ENCODE measurements around the gene KLF6.

The KLF6 gene

DNA sequence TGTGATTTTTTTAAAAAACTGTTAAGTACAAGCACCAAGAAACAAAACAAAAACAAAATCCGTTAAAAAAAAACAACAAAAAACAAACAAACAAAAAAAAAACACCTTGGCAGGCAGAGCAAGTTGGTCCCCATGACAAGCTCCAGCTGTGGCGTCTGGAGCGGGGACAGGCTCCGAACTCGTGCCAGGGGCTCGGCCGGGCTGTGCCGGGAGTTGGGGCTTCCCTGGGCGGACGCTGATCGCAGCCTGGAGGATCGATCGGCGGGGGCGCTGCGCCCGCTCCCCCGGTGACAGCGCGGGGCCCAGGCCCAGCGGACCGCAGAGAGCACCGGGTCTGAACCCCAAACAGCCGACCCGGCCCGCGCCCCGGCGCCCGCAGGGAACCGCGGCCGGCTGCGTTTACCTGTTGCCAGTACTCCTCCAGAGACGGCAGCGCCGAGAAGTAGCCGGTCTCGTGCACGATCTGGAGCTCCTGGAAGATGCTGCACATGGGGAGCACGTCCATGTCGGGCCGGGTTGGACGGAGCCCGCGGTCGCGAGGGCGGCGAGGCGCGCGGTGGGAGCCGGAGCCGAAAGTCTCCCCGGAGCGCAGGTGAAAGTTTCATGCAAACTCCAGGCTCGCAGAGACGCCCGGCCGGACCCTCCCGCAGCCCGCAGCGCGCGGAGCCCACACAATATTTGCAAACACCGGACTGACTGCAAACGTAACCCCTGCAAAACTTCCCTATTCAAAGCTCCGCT, at the start of gene KLF6:
KLF6 (minus strand) TSS at position 700 of the 741 bp plus-strand sequence; CDS start at position 505, 195 bp downstream.
- H3K9me3 Mint-ChIP-seq = peaks cover 2% of the 10 kb centered on the region
- H3K27me3 Mint-ChIP-seq = no peaks in the 10 kb centered on the region
- H3K4me1 Mint-ChIP-seq (ENCODE audit: low read depth) = peaks cover 46% of the 10 kb centered on the region
- peaks cover 48% of the 10 kb centered on the region for H3K36me3 Mint-ChIP-seq (ENCODE audit: low read depth)
- H3K27ac Mint-ChIP-seq = peak within 1 kb of the TSS; percentile 98
- peak within 1 kb of the TSS; percentile 95 for H3K4me3 Mint-ChIP-seq

DNA sequence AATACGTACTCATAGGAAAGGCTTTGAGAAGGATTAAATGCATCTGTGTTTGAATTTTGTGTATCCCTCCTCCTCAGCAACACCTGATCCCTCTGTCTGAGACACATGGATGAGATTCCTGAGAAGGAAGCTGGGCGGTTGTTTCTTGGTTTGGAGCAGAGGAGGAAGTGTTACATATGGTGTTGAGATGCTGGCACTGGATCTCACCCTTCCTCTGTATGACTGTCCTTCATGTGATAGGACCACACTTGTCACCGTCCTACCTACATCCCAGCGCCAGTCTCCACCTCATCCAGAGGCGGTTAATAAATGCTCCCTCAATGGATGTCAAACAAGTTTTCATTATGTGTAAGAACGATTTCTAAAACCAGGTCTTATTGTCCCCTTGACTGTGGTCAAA, 49.4 kb upstream of the KLF6 start:
- no peaks in the 10 kb centered on the region for H3K27me3 Mint-ChIP-seq
- H3K27ac Mint-ChIP-seq = no peak overlapping the region
- H3K4me3 Mint-ChIP-seq = no peak overlapping the region
- peaks cover 67% of the 10 kb centered on the region for H3K4me1 Mint-ChIP-seq (ENCODE audit: low read depth)
- H3K36me3 Mint-ChIP-seq (ENCODE audit: low read depth) = no peaks in the 10 kb centered on the region
- no peaks in the 10 kb centered on the region for H3K9me3 Mint-ChIP-seq

DNA sequence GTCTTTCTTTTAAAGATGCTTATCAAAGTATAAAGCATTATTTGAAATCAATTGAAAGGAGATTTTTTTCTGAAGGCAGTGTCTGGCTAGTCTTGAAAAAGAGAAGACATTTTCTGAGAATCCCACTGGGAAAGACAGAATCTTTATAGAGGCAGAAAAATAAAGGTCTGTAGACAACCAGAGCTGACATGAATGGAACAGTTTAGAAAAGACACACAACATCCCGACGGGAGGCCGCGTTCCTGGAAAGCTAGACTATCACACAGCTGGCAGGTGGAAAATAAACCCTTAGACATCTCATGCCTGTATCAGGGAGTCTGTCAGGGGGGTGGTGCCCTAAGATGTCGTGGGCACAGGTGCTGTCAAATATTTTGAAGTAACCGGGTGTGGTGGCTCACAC, 48.0 kb upstream of the KLF6 start:
- no peaks in the 10 kb centered on the region for H3K36me3 Mint-ChIP-seq (ENCODE audit: low read depth)
- H3K9me3 Mint-ChIP-seq = peaks cover 2% of the 10 kb centered on the region
- no peak overlapping the region for H3K4me3 Mint-ChIP-seq
- no peaks in the 10 kb centered on the region for H3K27me3 Mint-ChIP-seq
- H3K4me1 Mint-ChIP-seq (ENCODE audit: low read depth) = peaks cover 78% of the 10 kb centered on the region
- no peak overlapping the region for H3K27ac Mint-ChIP-seq

- Mint-ChIP-seq H3K4me3 (no peak overlapping the region), H3K9me3 (peaks cover 8% of the 10 kb centered on the region), H3K27ac (no peak overlapping the region), H3K4me1 (ENCODE audit: low read depth) (peaks cover 78% of the 10 kb centered on the region), H3K27me3 (no peaks in the 10 kb centered on the region), H3K36me3 (ENCODE audit: low read depth) (no peaks in the 10 kb centered on the region)
These were observed 47.2 kb upstream of the KLF6 start for GRCh38 chr10:3832022-3832786.

DNA sequence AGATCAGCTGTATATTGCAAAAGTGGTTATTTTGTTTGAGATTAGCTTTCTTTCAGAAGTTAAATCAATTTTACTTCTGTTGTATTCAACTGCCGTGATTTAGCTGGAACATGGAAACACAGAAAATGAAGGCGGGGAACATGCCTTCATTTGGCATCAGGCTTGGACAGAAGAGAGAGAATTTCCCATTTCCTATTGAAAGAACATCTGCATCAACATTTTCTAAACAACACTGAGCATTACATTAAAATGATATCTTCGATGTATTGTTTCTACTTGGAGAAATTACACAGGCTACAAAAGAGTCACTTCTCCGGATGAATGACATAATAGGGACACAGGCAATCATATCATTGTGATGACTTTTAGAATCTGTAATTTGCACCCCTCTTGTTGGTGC, 46.6 kb upstream of the KLF6 start:
- peaks cover 72% of the 10 kb centered on the region for H3K4me1 Mint-ChIP-seq (ENCODE audit: low read depth)
- H3K36me3 Mint-ChIP-seq (ENCODE audit: low read depth) = no peaks in the 10 kb centered on the region
- no peaks in the 10 kb centered on the region for H3K27me3 Mint-ChIP-seq
- no peak overlapping the region for H3K27ac Mint-ChIP-seq
- no peak overlapping the region for H3K4me3 Mint-ChIP-seq
- peaks cover 8% of the 10 kb centered on the region for H3K9me3 Mint-ChIP-seq

- peaks cover 8% of the 10 kb centered on the region for H3K9me3 Mint-ChIP-seq
- H3K27ac Mint-ChIP-seq = no peak overlapping the region
- peaks cover 66% of the 10 kb centered on the region for H3K4me1 Mint-ChIP-seq (ENCODE audit: low read depth)
- H3K36me3 Mint-ChIP-seq (ENCODE audit: low read depth) = no peaks in the 10 kb centered on the region
- H3K4me3 Mint-ChIP-seq = no peak overlapping the region
- no peaks in the 10 kb centered on the region for H3K27me3 Mint-ChIP-seq
These were observed 45.9 kb upstream of the KLF6 start for GRCh38 chr10:3830946-3831345.

GRCh38 chr10:3829156-3830050, 44.4 kb upstream of the KLF6 start:
- H3K36me3 Mint-ChIP-seq (ENCODE audit: low read depth) = no peaks in the 10 kb centered on the region
- H3K4me1 Mint-ChIP-seq (ENCODE audit: low read depth) = peaks cover 56% of the 10 kb centered on the region
- no peaks in the 10 kb centered on the region for H3K27me3 Mint-ChIP-seq
- H3K27ac Mint-ChIP-seq = peak overlapping the region; percentile 94
- H3K4me3 Mint-ChIP-seq = peak overlapping the region; percentile 70
- peaks cover 8% of the 10 kb centered on the region for H3K9me3 Mint-ChIP-seq

GRCh38 chr10:3828404-3829155, 43.6 kb upstream of the KLF6 start:
- Mint-ChIP-seq H3K4me1 (ENCODE audit: low read depth) (peaks cover 50% of the 10 kb centered on the region), H3K9me3 (peaks cover 8% of the 10 kb centered on the region), H3K36me3 (ENCODE audit: low read depth) (no peaks in the 10 kb centered on the region), H3K27me3 (no peaks in the 10 kb centered on the region), H3K27ac (peak overlapping the region; percentile 94), H3K4me3 (peak overlapping the region; percentile 70)

DNA sequence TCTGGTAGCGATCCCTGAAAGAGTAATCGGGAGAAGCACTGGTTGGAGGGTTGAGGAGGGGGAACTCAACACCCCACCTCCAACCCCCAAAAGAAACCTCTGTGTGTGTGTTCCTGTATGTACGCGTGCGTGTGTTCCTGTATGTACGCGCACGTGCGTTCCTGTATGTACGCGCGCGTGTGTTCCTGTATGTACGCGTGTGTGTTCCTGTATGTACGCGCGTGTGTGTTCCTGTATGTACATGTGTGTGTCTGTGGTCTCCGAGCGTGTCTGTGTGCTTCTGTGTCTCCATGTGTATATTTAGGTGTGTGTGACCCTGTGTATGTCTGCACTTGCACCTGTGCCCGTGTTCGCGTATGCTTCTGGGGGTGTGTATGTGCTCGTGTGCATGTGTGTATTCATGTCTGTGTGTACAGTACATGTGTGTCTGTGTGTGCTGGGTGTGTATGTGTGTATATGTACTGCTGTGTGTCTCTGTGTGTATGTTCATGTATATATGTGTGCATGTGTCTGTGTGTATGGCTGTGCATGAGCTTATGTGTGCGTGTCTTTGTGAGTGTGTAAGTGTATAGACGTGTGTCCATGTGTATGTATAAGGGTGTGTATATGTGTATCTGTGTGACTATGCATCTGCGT, 42.9 kb upstream of the KLF6 start:
- Mint-ChIP-seq H3K4me3 (peak overlapping the region; percentile 70), H3K9me3 (peaks cover 8% of the 10 kb centered on the region), H3K4me1 (ENCODE audit: low read depth) (peaks cover 46% of the 10 kb centered on the region), H3K27ac (peak overlapping the region; percentile 94), H3K36me3 (ENCODE audit: low read depth) (no peaks in the 10 kb centered on the region), H3K27me3 (no peaks in the 10 kb centered on the region)

GRCh38 chr10:3827266-3827665, 42.3 kb upstream of the KLF6 start:
- Mint-ChIP-seq H3K9me3 (peaks cover 8% of the 10 kb centered on the region), H3K27me3 (no peaks in the 10 kb centered on the region), H3K4me3 (no peak overlapping the region), H3K4me1 (ENCODE audit: low read depth) (peaks cover 40% of the 10 kb centered on the region), H3K27ac (peak overlapping the region; percentile 94), H3K36me3 (ENCODE audit: low read depth) (no peaks in the 10 kb centered on the region)

GRCh38 chr10:3825862-3826351, 40.9 kb upstream of the KLF6 start:
- no peak overlapping the region for H3K4me3 Mint-ChIP-seq
- H3K4me1 Mint-ChIP-seq (ENCODE audit: low read depth) = peaks cover 34% of the 10 kb centered on the region
- no peaks in the 10 kb centered on the region for H3K27me3 Mint-ChIP-seq
- H3K27ac Mint-ChIP-seq = no peak overlapping the region
- H3K36me3 Mint-ChIP-seq (ENCODE audit: low read depth) = no peaks in the 10 kb centered on the region
- H3K9me3 Mint-ChIP-seq = peaks cover 8% of the 10 kb centered on the region

DNA sequence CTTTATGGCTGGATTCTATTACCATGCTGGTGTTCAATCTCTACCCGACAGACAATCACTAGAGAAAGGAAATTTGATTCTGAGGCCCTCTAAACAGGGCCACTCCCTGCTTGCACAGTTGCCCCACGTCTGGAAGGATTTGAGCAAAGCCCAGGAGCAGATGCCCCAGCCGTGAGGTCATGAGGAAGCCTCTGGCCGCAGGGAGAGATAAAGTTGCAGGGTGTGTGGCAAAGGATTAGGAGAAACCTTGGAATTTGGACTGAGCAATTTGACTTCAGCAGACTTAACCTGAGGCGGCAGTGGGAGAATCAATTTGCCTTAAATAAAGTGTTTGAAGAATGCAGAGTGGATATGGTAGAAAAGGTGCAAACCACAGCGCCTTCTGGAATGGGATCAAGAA, 40.2 kb upstream of the KLF6 start:
- Mint-ChIP-seq H3K36me3 (ENCODE audit: low read depth) (no peaks in the 10 kb centered on the region), H3K9me3 (peaks cover 8% of the 10 kb centered on the region), H3K4me1 (ENCODE audit: low read depth) (peaks cover 32% of the 10 kb centered on the region), H3K27ac (no peak overlapping the region), H3K27me3 (no peaks in the 10 kb centered on the region), H3K4me3 (no peak overlapping the region)

DNA sequence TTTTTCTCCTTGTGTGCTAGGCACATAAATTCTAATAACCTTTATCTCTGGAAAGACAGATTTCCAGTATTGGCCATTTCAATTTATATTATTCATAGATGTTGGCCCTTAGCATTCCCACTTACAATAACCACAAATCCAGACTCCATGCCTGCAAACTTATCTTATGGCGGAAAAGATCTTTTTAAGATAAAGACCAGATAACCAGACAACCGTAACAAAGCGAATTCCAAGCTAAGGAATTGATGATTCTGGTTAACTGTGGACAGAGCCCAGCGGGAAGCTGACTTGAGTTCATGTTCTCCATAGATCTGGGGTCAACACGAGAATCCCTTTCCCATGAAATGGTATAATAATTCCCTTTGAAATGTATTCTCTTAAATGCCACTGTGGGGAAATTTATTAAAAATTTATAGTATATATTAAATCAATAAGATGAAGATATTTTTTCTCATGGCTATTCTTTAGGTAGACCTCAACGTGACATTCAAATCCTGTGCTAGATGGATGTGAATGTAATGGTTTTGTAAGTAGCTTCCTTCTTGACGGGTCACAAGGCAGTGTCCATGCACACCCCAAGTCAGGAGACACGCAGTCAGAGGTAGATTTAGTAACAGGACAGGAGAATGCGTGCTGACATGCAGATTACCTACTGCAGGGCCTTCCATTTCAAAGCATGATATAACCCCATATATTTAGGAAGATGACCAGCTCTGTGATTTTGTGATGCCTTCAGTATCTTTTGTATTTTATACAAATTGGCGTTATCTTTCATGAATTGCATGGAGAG, 37.7 kb upstream of the KLF6 start:
- no peak overlapping the region for H3K4me3 Mint-ChIP-seq
- peaks cover 2% of the 10 kb centered on the region for H3K9me3 Mint-ChIP-seq
- H3K36me3 Mint-ChIP-seq (ENCODE audit: low read depth) = no peaks in the 10 kb centered on the region
- peaks cover 7% of the 10 kb centered on the region for H3K4me1 Mint-ChIP-seq (ENCODE audit: low read depth)
- H3K27me3 Mint-ChIP-seq = no peaks in the 10 kb centered on the region
- peak overlapping the region; percentile 28 for H3K27ac Mint-ChIP-seq
